GM12875 (cell line): ENCODE data around the gene GPATCH8.

Experiments
- H3K4me3 ChIP-seq: one replicate; pipeline ENCODE4 v1.5.1; 2011; ENCODE audit warnings: low read depth, low read length, control low read depth
- TF ChIP-seq, protein P1 (sequence below): IDR thresholded peaks from 2 replicates; pipeline ENCODE4 v1.5.1; 2011; ENCODE audit warnings: low read depth, mild to moderate bottlenecking, control low read depth, inconsistent platforms, low read length, moderate library complexity, borderline replicate concordance; ENCODE audit not compliant: insufficient read depth

The GPATCH8 gene

DNA sequence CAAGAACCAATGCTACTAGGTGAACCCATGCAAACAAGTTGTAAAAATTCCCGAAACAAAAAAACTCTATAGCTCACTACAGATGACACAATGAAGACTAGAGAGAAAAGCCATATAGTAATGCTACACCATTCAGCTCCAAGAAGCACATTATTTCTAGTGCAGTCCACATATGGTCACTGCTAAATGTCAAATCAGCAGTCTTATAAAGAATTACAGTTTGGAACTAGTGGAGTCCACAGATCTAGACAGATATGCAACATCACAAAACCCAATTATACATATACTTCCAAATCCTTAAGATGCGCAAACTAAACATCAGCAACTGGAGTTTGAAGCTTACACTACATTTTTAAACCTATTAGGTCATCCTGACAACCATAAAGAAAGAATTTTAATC lies 33.5 kb downstream of the GPATCH8 start:
- TF ChIP-seq, protein P1, sequence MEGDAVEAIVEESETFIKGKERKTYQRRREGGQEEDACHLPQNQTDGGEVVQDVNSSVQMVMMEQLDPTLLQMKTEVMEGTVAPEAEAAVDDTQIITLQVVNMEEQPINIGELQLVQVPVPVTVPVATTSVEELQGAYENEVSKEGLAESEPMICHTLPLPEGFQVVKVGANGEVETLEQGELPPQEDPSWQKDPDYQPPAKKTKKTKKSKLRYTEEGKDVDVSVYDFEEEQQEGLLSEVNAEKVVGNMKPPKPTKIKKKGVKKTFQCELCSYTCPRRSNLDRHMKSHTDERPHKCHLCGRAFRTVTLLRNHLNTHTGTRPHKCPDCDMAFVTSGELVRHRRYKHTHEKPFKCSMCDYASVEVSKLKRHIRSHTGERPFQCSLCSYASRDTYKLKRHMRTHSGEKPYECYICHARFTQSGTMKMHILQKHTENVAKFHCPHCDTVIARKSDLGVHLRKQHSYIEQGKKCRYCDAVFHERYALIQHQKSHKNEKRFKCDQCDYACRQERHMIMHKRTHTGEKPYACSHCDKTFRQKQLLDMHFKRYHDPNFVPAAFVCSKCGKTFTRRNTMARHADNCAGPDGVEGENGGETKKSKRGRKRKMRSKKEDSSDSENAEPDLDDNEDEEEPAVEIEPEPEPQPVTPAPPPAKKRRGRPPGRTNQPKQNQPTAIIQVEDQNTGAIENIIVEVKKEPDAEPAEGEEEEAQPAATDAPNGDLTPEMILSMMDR, result no peak
- no peak overlapping the region for H3K4me3 ChIP-seq

DNA sequence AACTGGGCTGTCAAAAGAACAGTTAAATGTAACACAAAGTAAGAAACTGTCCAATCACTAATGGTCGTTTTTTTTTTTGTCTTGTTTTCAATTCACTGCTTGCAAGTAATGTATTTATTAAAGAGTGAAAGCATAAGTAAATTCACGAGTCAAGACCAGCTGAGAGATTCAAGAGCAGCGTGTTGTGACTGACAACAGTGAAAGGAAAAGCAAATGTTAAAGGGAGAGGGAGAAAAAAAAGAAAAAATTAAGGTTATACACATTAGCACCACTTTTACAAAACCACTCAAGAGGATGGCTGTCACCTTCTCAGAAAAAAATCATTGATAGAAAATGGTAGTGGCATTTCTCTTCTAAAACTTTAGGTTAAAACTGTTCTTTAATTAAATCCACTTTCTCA lies 36.1 kb downstream of the GPATCH8 start:
- no peak overlapping the region for H3K4me3 ChIP-seq

DNA sequence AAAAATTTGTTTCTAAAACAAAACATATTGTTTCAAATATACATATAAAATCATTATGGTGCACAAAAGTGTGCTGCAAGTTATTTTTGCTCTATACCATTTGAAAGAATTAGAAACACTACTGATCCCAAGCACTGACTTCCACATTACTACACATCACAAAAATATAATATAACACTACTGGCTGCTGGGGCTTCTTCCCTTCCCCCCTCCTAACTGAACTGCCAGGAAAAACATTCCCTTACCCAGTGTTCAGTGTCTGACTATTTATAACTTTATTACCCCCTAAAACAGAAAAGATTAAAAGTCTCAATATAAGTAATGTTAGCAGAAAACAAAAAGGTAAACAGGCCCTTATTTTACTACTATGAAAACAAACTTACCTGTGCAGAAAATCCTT lies 36.9 kb downstream of the GPATCH8 start:
- no peak overlapping the region for H3K4me3 ChIP-seq

More for the DNA sequence above, 36.1 kb downstream of the GPATCH8 start:
- TF ChIP-seq, protein P1, result no peak

DNA sequence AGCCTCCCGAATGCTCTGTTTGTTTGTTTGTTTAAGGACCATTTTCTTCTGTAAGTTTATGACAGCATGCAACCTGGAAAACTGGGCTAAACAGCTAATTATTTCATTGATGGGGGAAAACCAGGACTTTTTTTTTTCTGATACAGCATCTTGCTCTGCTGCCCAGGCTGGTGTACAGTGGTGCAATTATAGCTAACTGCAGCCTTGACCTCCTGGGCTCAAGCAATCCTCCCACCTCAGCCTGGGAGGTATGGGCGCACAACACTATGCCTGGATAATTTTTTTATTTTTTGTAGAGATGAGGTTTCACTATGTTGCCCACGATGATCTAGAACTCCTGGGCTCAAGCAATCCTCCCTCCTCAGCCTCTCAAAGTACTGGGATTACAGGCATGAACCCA lies 37.3 kb downstream of the GPATCH8 start:
- TF ChIP-seq, protein P1, result no peak
- no peak overlapping the region for H3K4me3 ChIP-seq

More for the DNA sequence above, 36.9 kb downstream of the GPATCH8 start:
- TF ChIP-seq, protein P1, result no peak

DNA sequence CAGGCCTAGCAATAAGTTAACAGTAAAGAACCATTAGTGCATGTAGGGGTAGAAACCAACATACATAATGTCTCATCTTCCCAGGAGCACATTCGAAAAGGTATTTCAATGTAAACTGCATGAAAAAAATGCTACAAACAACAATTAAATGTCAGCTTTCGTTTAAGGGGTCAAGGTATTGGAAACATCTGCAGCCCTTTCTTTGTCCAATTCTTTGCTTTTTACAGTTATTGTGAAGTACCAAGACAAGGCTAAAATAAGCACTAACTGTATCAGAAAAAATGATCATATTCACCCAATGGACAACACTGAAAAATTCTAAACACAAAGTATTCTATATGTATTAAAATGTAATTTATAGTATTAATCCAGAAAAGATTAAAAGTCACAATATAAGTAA lies 37.9 kb downstream of the GPATCH8 start:
- TF ChIP-seq, protein P1, result no peak
- H3K4me3 ChIP-seq, result no peak overlapping the region

DNA sequence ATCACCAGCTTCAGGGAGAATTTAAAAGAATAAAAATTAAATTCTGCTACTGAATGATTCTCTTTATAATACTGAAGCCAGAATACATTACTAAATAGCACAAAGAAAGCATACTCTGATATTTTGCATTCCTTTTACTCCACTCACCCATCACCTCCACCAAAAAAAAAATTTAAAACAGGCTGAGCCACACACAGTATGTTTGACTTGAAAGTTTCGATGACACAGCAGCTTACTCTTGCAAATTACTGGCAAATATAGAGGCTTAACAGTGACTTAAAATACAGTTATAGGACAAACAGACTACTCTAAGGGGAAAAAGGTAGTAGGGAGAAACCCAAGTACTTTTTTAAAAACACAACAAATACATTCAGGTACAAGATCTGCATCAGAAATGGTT lies 39.2 kb downstream of the GPATCH8 start:
- H3K4me3 ChIP-seq, result no peak overlapping the region
- TF ChIP-seq, protein P1, result no peak

DNA sequence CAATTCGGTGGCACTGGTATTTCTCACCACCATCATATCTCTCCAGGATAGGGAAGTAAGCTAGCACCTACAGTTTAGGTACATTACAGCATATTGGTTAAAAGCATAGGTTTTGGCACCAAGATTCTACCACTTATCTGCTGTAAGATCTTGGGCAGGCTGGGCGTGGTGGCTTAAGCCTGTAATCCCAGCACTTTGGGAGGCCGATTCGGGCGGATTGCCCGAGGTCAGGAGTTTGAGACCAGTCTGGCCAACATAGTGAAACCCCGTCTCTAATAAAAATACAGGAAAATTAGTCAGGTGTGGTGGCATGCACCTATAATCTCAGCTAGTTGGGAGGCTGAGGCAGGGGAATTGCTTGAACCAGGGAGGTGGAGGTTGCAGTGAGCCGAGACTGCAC lies 51.4 kb downstream of the GPATCH8 start:
- TF ChIP-seq, protein P1, result no peak
- no peak overlapping the region for H3K4me3 ChIP-seq
